Calu3 (cell line): ENCODE measurements around the gene GBA3. TPM values are rescaled to one million over a fixed set of nuclear protein-coding genes. Genes with fewer than 3 reads are reported as not detected.

Source experiments
- BruUV-seq: library from RNA; stranded (reverse); fragments of 400-500 nt; replicated peaks from 2 replicates; lab custom pipeline; 2021; lab: Mats Ljungman, UMichigan
- CTCF ChIA-PET: fragments of 300-600 bp; sonication (Branson Sonifier 250); formaldehyde crosslinking; loops from one replicate; lab custom pipeline; 2022; ENCODE audit warnings: antibody characterized with exemption; lab: Charles Lee
- DNase-seq: peaks from one replicate; pipeline ENCODE4 v3.0.0; 2022
- H3K27ac Mint-ChIP-seq: one replicate; pipeline ENCODE4 v1.8.0; 2022; ENCODE audit warnings: mixed read lengths; ENCODE audit not compliant: unreplicated experiment
- H3K27me3 Mint-ChIP-seq: one replicate; pipeline ENCODE4 v1.8.0; 2022; ENCODE audit warnings: mixed read lengths; ENCODE audit not compliant: unreplicated experiment
- H3K36me3 Mint-ChIP-seq: one replicate; pipeline ENCODE4 v1.8.0; 2022; ENCODE audit warnings: mild to moderate bottlenecking, moderate library complexity, mixed read lengths; ENCODE audit not compliant: insufficient read depth, unreplicated experiment
- H3K4me1 Mint-ChIP-seq: one replicate; pipeline ENCODE4 v1.8.0; 2022; ENCODE audit warnings: mild to moderate bottlenecking, low read depth, mixed read lengths; ENCODE audit not compliant: unreplicated experiment
- H3K4me3 Mint-ChIP-seq: one replicate; pipeline ENCODE4 v1.8.0; 2022; ENCODE audit warnings: mild to moderate bottlenecking, low read depth, moderate library complexity, mixed read lengths; ENCODE audit not compliant: unreplicated experiment
- H3K9me3 Mint-ChIP-seq: one replicate; pipeline ENCODE4 v1.8.0; 2022; ENCODE audit warnings: low read depth, mixed read lengths; ENCODE audit not compliant: unreplicated experiment
- CTCF ChIP-seq: fragments of 200-600 bp; IDR thresholded peaks from one replicate; pipeline ENCODE4 v1.8.0; 2022; ENCODE audit warnings: antibody characterized with exemption; ENCODE audit not compliant: unreplicated experiment
- intact Hi-C: fragments of 100-400 bp; cut with micrococcal nuclease; formaldehyde crosslinking; loops from one replicate; pipeline ENCODE4 v1.10.0; 2022; ENCODE audit not compliant: unreplicated experiment
- total RNA-seq: library from RNA; stranded (reverse); gene quantifications from 2 replicates; pipeline ENCODE4 v1.2.3, GENCODE V29; 2022

GBA3 gene
- total RNA-seq, 1 experiment from 2014 or later: 0.21 TPM

GRCh38 chr4:22790631-22791030, 97.9 kb downstream of the GBA3 start:
- H3K36me3 Mint-ChIP-seq: no peaks in the 10 kb centered on the region
- intact Hi-C loops: no loop called here
- no TSS peak for BruUV-seq
- no peak for DNase-seq
- no peak for TF ChIP-seq CTCF
- CTCF ChIA-PET: no interaction called here
- H3K27me3 Mint-ChIP-seq: peaks cover 13% of the 10 kb centered on the region
- no peaks in the 10 kb centered on the region for H3K4me1 Mint-ChIP-seq
- no peak overlapping the region for H3K4me3 Mint-ChIP-seq
- no peak overlapping the region for H3K27ac Mint-ChIP-seq
- no peaks in the 10 kb centered on the region for H3K9me3 Mint-ChIP-seq

GRCh38 chr4:22794732-22795131, 102.0 kb downstream of the GBA3 start:
- no peaks in the 10 kb centered on the region for H3K4me1 Mint-ChIP-seq
- peaks cover 9% of the 10 kb centered on the region for H3K27me3 Mint-ChIP-seq
- intact Hi-C loops: no loop called here
- H3K4me3 Mint-ChIP-seq: no peak overlapping the region
- no peak for DNase-seq
- H3K27ac Mint-ChIP-seq: no peak overlapping the region
- no peak for TF ChIP-seq CTCF
- H3K36me3 Mint-ChIP-seq: no peaks in the 10 kb centered on the region
- no TSS peak for BruUV-seq
- no peaks in the 10 kb centered on the region for H3K9me3 Mint-ChIP-seq
- CTCF ChIA-PET: no interaction called here

GRCh38 chr4:22801391-22801790, 108.7 kb downstream of the GBA3 start:
- H3K4me1 Mint-ChIP-seq: no peaks in the 10 kb centered on the region
- no TSS peak for BruUV-seq
- peaks cover 25% of the 10 kb centered on the region for H3K27me3 Mint-ChIP-seq
- no peak for DNase-seq
- CTCF ChIA-PET: no interaction called here
- no peaks in the 10 kb centered on the region for H3K36me3 Mint-ChIP-seq
- TF ChIP-seq CTCF: no peak
- no peak overlapping the region for H3K4me3 Mint-ChIP-seq
- H3K27ac Mint-ChIP-seq: no peak overlapping the region
- H3K9me3 Mint-ChIP-seq: no peaks in the 10 kb centered on the region
- intact Hi-C loops: no loop called here

GRCh38 chr4:22802876-22803275, 110.1 kb downstream of the GBA3 start:
- no peaks in the 10 kb centered on the region for H3K36me3 Mint-ChIP-seq
- no peak overlapping the region for H3K4me3 Mint-ChIP-seq
- no peak overlapping the region for H3K27ac Mint-ChIP-seq
- DNase-seq: no peak
- CTCF ChIA-PET: no interaction called here
- TF ChIP-seq CTCF: no peak
- peaks cover 39% of the 10 kb centered on the region for H3K27me3 Mint-ChIP-seq
- intact Hi-C loops: no loop called here
- H3K9me3 Mint-ChIP-seq: peaks cover 3% of the 10 kb centered on the region
- BruUV-seq: no TSS peak
- H3K4me1 Mint-ChIP-seq: no peaks in the 10 kb centered on the region
